Endodermal cell (in vitro differentiated cells): ENCODE measurements around the gene MAML2. TPM values are rescaled to one million over a fixed set of nuclear protein-coding genes. Genes with fewer than 3 reads are reported as not detected.

Experiments
- DNase-seq: peaks from one replicate; pipeline ENCODE4 v3.0.0-alpha.2; 2017
- H3K27ac ChIP-seq: 2 replicates; pipeline ENCODE4 v1.5.1; 2013; ENCODE audit warnings: mild to moderate bottlenecking, low read depth, low read length, moderate library complexity
- H3K27me3 ChIP-seq: 2 replicates; pipeline ENCODE4 v1.6.1; 2013; ENCODE audit warnings: mild to moderate bottlenecking, low read length, moderate library complexity; ENCODE audit not compliant: insufficient read depth, control insufficient read depth, poor library complexity, severe bottlenecking
- H3K36me3 ChIP-seq: 2 replicates; pipeline ENCODE4 v1.7.0; 2013; ENCODE audit warnings: mild to moderate bottlenecking, low read length, moderate library complexity; ENCODE audit not compliant: control insufficient read depth, insufficient read depth
- H3K4me1 ChIP-seq: one replicate; pipeline ENCODE4 v1.7.0; 2013; ENCODE audit warnings: low read length; ENCODE audit not compliant: control insufficient read depth, insufficient read depth
- H3K4me3 ChIP-seq: 2 replicates; pipeline ENCODE4 v1.5.1; 2013; ENCODE audit warnings: mild to moderate bottlenecking, low read length, moderate library complexity
- H3K9ac ChIP-seq: 2 replicates; pipeline ENCODE4 v1.6.1; 2013; ENCODE audit warnings: mild to moderate bottlenecking, low read length, moderate library complexity; ENCODE audit not compliant: poor library complexity, severe bottlenecking; ENCODE audit errors: extremely low read depth
- H3K9me3 ChIP-seq: 2 replicates; pipeline ENCODE4 v1.6.1; 2013; ENCODE audit warnings: mild to moderate bottlenecking, low read length, moderate library complexity; ENCODE audit not compliant: control insufficient read depth
- H3K27ac Mint-ChIP-seq: 2 replicates; pipeline ENCODE4 v1.8.0; 2020; ENCODE audit warnings: mixed read lengths
- H3K27me3 Mint-ChIP-seq: 2 replicates; pipeline ENCODE4 v1.8.0; 2021; ENCODE audit warnings: mild to moderate bottlenecking, mixed read lengths; ENCODE audit not compliant: insufficient read depth
- H3K36me3 Mint-ChIP-seq: 2 replicates; pipeline ENCODE4 v1.8.0; 2020; ENCODE audit warnings: low read depth, mixed read lengths
- H3K4me1 Mint-ChIP-seq: 2 replicates; pipeline ENCODE4 v1.8.0; 2020; ENCODE audit warnings: mixed read lengths
- H3K4me3 Mint-ChIP-seq: 2 replicates; pipeline ENCODE4 v1.8.0; 2020; ENCODE audit warnings: mild to moderate bottlenecking, moderate library complexity, mixed read lengths
- H3K9me3 Mint-ChIP-seq: 2 replicates; pipeline ENCODE4 v1.8.0; 2020; ENCODE audit warnings: mild to moderate bottlenecking, mixed read lengths
- CTCF ChIP-seq: fragments of 200-600 bp; sonication (generic); conservative IDR thresholded peaks from 2 replicates; pipeline ENCODE4 v1.5.0; 2021; ENCODE audit warnings: antibody characterized with exemption, mild to moderate bottlenecking
- WGBS, 2 experiments: methylation state at CpG; one replicate each; pipeline versions ENCODE4 v1.1.5 to v1.1.7; 2013; ENCODE audit warnings: missing lambda C conversion rate in 2 of 2, mixed read lengths in 1 of 2; ENCODE audit not compliant: insufficient coverage in 1 of 2, insufficient read length in 1 of 2; 5-methylcytosine and 5-hydroxymethylcytosine counted together
- total RNA-seq, 2 donors: library from RNA; stranded (reverse); fragmentation: NEBNext Ultra II Directional in 1 of 2; extraction: Animal tissue kit (Norgen Biotek cat#: 25700) in 1 of 2; gene quantifications; 2 replicates in 1 of 2; 3 replicates in 1 of 2; pipeline ENCODE4 v1.2.1, GENCODE V29; 2021

The MAML2 gene
- total RNA-seq, 2 donors from 2014 or later: 6.6 to 8.0 TPM

- Histone ChIP-seq H3K4me3 (no peak overlapping the region), H3K9ac (no peak overlapping the region), H3K27ac (no peak overlapping the region), H3K4me1 (peaks cover 3% of the 10 kb centered on the region), H3K36me3 (no peaks in the 10 kb centered on the region), H3K27me3 (no peaks in the 10 kb centered on the region), H3K9me3 (no peaks in the 10 kb centered on the region)
- peaks cover 3% of the 10 kb centered on the region for H3K36me3 Mint-ChIP-seq
- no peaks in the 10 kb centered on the region for H3K9me3 Mint-ChIP-seq
- H3K4me1 Mint-ChIP-seq: peaks cover 30% of the 10 kb centered on the region
- no peak overlapping the region for H3K4me3 Mint-ChIP-seq
- TF ChIP-seq CTCF: no peak
- no peak for DNase-seq
- H3K27ac Mint-ChIP-seq: peak overlapping the region; percentile 67
- WGBS, 2 experiments: 74 to 81% methylated on average over 4 of the region's 4 CpGs
- no peaks in the 10 kb centered on the region for H3K27me3 Mint-ChIP-seq
These were observed 84.7 kb downstream of the MAML2 start for GRCh38 chr11:96257972-96258934.

- Mint-ChIP-seq H3K27ac (no peak overlapping the region), H3K9me3 (no peaks in the 10 kb centered on the region), H3K27me3 (no peaks in the 10 kb centered on the region), H3K36me3 (peaks cover 3% of the 10 kb centered on the region), H3K4me1 (peaks cover 35% of the 10 kb centered on the region), H3K4me3 (no peak overlapping the region)
- H3K4me1 ChIP-seq: no peaks in the 10 kb centered on the region
- no peaks in the 10 kb centered on the region for H3K36me3 ChIP-seq
- no peak overlapping the region for H3K27ac ChIP-seq
- TF ChIP-seq CTCF: no peak
- H3K9me3 ChIP-seq: no peaks in the 10 kb centered on the region
- no peak for DNase-seq
- no peak overlapping the region for H3K9ac ChIP-seq
- no peak overlapping the region for H3K4me3 ChIP-seq
- H3K27me3 ChIP-seq: no peaks in the 10 kb centered on the region
These were observed 86.0 kb downstream of the MAML2 start for GRCh38 chr11:96257036-96257435.

GRCh38 chr11:96256215-96257011, 86.6 kb downstream of the MAML2 start:
- no peak overlapping the region for H3K27ac ChIP-seq
- TF ChIP-seq CTCF: no peak
- WGBS, 2 experiments: 90 to 93% methylated on average over 7 to 8 of the region's 8 CpGs
- no peaks in the 10 kb centered on the region for H3K9me3 ChIP-seq
- no peaks in the 10 kb centered on the region for H3K9me3 Mint-ChIP-seq
- no peaks in the 10 kb centered on the region for H3K27me3 Mint-ChIP-seq
- no peak for DNase-seq
- H3K36me3 Mint-ChIP-seq: peaks cover 3% of the 10 kb centered on the region
- H3K9ac ChIP-seq: no peak overlapping the region
- no peaks in the 10 kb centered on the region for H3K27me3 ChIP-seq
- no peak overlapping the region for H3K4me3 Mint-ChIP-seq
- no peaks in the 10 kb centered on the region for H3K4me1 ChIP-seq
- H3K4me1 Mint-ChIP-seq: peaks cover 35% of the 10 kb centered on the region
- no peaks in the 10 kb centered on the region for H3K36me3 ChIP-seq
- H3K27ac Mint-ChIP-seq: no peak overlapping the region
- H3K4me3 ChIP-seq: no peak overlapping the region
